DMS153 treated with DMSO at 0.1 percent for 48 hours (cell line): ENCODE data around the gene HGS.
"Not testable (repeated sequence)": the region's sequence is repeated elsewhere in the genome, so short reads cannot be mapped to it uniquely, and the experiment has no call there.

Source experiments
- DNase-seq: peaks from one replicate; lab custom pipeline; 2025; ENCODE audit not compliant: unreplicated experiment; lab: John Stamatoyannopoulos, UW

The HGS gene

GRCh38 chr17:81738801-81739393, 55.1 kb downstream of the HGS start:
- DNase-seq: no peak

GRCh38 chr17:81739593-81739992, 55.8 kb downstream of the HGS start:
- not testable (repeated sequence) for DNase-seq

- DNase-seq: no peak
Measured at GRCh38 chr17:81740395-81740961, 56.7 kb downstream of the HGS start.

- no peak for DNase-seq
Measured at GRCh38 chr17:81741049-81741593, 57.3 kb downstream of the HGS start.

- no peak for DNase-seq
Measured at GRCh38 chr17:81741594-81742452, 58.0 kb downstream of the HGS start.
